Measurements from ENCODE around the gene ATP8B3. TPM values are rescaled to one million over a fixed set of nuclear protein-coding genes. Genes with fewer than 3 reads are reported as not detected.

Gene ATP8B3
- total and polyA plus RNA-seq, 10 of the 15 experiments (the other 5 are each of a cell fraction or from before 2014, with no cell fraction given): 0.13 to 1.7 (median 0.52) TPM

DNA sequence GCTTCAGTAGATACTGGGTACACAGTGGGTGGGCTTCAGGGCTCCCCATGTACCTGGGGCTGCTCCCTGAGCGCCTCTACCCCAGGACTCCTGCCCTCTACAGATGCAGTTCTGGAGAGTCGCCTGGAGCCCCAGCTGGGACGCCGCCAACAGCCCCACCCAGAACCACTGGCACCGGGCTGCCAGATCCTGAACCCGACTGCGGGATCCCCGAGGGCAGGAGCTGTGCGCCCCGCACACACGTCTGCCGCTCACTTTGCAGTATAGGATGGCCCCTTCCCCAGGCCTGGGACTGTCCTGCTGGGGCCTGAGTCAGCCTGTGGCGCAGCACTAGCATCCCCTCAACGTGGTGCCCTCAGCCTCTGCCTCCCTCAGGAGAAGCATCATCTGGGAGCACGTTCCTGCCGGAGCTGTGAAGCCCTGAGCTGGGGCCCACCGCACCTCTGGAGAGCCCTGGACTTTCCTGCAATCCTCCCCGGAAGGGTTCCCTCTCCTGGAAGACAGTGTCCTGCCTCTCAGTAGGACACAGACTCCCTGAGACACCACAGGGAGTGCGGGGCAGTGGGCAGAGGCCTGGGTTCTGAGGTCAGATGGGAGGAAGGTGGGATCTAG lies 32.5 kb upstream of the ATP8B3 start:
- POLR2A ChIA-PET: no interaction called here
- no peak for ATAC-seq
- no peak overlapping the region for H3K4me3 ChIP-seq
- no peaks in the 10 kb centered on the region for H3K27me3 ChIP-seq (replicated peaks in 1 of 2; ENCODE audit: control insufficient read depth in 2 of 2, insufficient read depth in 2 of 2, low read length in 1 of 2)
- RAD21 ChIA-PET (ENCODE audit: unreplicated experiment): no interaction called here
- H3K4me2 ChIP-seq (ENCODE audit: control insufficient read depth, insufficient read depth): no peak overlapping the region
- DNase-seq (ENCODE audit: low read depth, low spot score): no peak
- H3K9me3 ChIP-seq (replicated peaks; ENCODE audit: control insufficient read depth, insufficient read depth, low read length): no peaks in the 10 kb centered on the region
- no peak overlapping the region for H3K9ac ChIP-seq (ENCODE audit: control insufficient read depth, insufficient read depth, low read length)
- FAIRE-seq: no peak
- intact Hi-C loops (cut with micrococcal nuclease; ENCODE audit: unreplicated experiment): no loop called here
- 93% methylated on average over 19 of the region's 19 CpGs for WGBS (ENCODE audit: insufficient coverage, insufficient replicate concordance, low lambda C conversion rate, missing lambda C conversion rate)
- no TSS peak for BruUV-seq (replicated peaks)
- SMC1A ChIA-PET (ENCODE audit: uncharacterized antibody, unreplicated experiment): interaction anchor here (1.0 kb wide), 1 partner anchor 186 kb away, joined by 3 read pairs; no protein-coding TSS in a partner anchor
- no peak overlapping the region for H3K27ac ChIP-seq (ENCODE audit: control insufficient read depth, insufficient read depth)
- TF ChIP-seq TAF1 (IDR thresholded peaks at IDR 0.05; ENCODE audit: borderline replicate concordance, low read depth, low read length): no peak
- peak; percentile 38; the same call in 1 of the 2 replicates for TF ChIP-seq POLR2AphosphoS5 (IDR thresholded peaks at IDR 0.05; ENCODE audit: low read length)
- in situ Hi-C loops (cut with MboI): no loop called here
- peaks cover 3% of the 10 kb centered on the region; the same call in 1 of the 2 replicates for H4K20me1 ChIP-seq (ENCODE audit: control insufficient read depth, insufficient read depth)
- peaks cover 66% of the 10 kb centered on the region for H3K79me2 ChIP-seq (ENCODE audit: control insufficient read depth, insufficient read depth, low read length)
- H3K36me3 ChIP-seq (ENCODE audit: control insufficient read depth in 2 of 2, insufficient read depth in 2 of 2, low read length in 1 of 2): peaks cover 0 to 5% of the 10 kb centered on the region in 2 experiments; a peak in 3 of 4 replicates
- H2AFZ ChIP-seq (ENCODE audit: control insufficient read depth, low read depth, low read length): no peak overlapping the region
- CTCF ChIA-PET: no interaction called here
- H3K4me1 ChIP-seq (ENCODE audit: control insufficient read depth, insufficient read depth, low read length): peaks cover 19% of the 10 kb centered on the region

DNA sequence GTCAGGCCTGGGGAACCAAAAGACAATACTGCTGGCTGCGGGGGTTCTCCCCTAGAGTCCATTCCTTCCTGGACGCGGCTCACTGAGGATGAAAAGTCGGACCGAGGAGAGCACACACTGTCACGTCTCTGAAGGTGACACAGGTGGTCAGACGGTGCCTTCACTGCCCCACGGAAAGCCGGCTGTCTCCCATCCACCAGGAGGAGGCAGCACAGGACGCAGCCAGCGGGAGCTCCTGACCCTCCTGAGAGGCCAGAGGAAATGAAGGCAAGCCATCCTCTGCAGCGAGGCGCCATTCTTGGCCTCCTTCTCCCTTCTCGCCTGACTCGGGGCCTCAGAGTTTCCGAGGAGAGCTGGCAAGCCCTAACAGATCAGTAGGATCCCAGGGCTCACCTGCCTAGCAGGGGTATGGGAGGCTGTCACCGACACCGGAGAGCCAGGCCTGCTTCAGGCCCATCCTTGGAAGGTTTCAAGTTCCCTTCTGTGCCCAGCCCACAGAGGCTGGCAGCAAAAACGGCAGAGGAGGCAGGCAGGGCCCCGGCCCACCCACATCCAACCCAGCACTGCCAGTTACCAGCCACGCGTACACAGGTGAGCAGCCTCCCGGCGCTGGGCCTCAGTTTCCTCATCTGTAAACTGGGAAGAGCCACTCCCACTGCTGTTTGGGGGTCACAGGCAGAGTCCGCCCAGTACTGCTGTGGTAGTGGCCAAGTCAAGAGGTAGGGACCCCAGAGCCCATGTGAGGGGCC lies 31.7 kb upstream of the ATP8B3 start:
- H2AFZ ChIP-seq (ENCODE audit: control insufficient read depth, low read depth, low read length): no peak overlapping the region
- H3K79me2 ChIP-seq (ENCODE audit: control insufficient read depth, insufficient read depth, low read length): peaks cover 67% of the 10 kb centered on the region
- DNase-seq (ENCODE audit: low read depth, low spot score): no peak
- no peak for ATAC-seq
- in situ Hi-C loops (cut with MboI) (no loop called here), intact Hi-C loops (cut with micrococcal nuclease; ENCODE audit: unreplicated experiment) (no loop called here)
- no peak overlapping the region for H3K9ac ChIP-seq (ENCODE audit: control insufficient read depth, insufficient read depth, low read length)
- CTCF ChIA-PET: interaction anchor here (1.2 kb wide), 1 partner anchor 9 kb away, joined by 4 read pairs; no protein-coding TSS in a partner anchor
- 83% methylated on average over 24 of the region's 25 CpGs for WGBS (ENCODE audit: insufficient coverage, insufficient replicate concordance, low lambda C conversion rate, missing lambda C conversion rate)
- BruUV-seq (replicated peaks): no TSS peak
- POLR2A ChIA-PET: no interaction called here
- H3K4me2 ChIP-seq (ENCODE audit: control insufficient read depth, insufficient read depth): no peak overlapping the region
- H3K9me3 ChIP-seq (replicated peaks; ENCODE audit: control insufficient read depth, insufficient read depth, low read length): no peaks in the 10 kb centered on the region
- no peak overlapping the region for H3K27ac ChIP-seq (ENCODE audit: control insufficient read depth, insufficient read depth)
- FAIRE-seq: no peak
- peaks cover 0 to 5% of the 10 kb centered on the region in 2 experiments; a peak in 3 of 4 replicates for H3K36me3 ChIP-seq (ENCODE audit: control insufficient read depth in 2 of 2, insufficient read depth in 2 of 2, low read length in 1 of 2)
- RAD21 ChIA-PET (ENCODE audit: unreplicated experiment): no interaction called here
- H4K20me1 ChIP-seq (ENCODE audit: control insufficient read depth, insufficient read depth): peaks cover 3% of the 10 kb centered on the region; the same call in 1 of the 2 replicates
- SMC1A ChIA-PET (ENCODE audit: uncharacterized antibody, unreplicated experiment): no interaction called here
- H3K27me3 ChIP-seq (replicated peaks in 1 of 2; ENCODE audit: control insufficient read depth in 2 of 2, insufficient read depth in 2 of 2, low read length in 1 of 2): no peaks in the 10 kb centered on the region
- no peak overlapping the region for H3K4me3 ChIP-seq
- H3K4me1 ChIP-seq (ENCODE audit: control insufficient read depth, insufficient read depth, low read length): peaks cover 14% of the 10 kb centered on the region
- TF ChIP-seq, protein P1, sequence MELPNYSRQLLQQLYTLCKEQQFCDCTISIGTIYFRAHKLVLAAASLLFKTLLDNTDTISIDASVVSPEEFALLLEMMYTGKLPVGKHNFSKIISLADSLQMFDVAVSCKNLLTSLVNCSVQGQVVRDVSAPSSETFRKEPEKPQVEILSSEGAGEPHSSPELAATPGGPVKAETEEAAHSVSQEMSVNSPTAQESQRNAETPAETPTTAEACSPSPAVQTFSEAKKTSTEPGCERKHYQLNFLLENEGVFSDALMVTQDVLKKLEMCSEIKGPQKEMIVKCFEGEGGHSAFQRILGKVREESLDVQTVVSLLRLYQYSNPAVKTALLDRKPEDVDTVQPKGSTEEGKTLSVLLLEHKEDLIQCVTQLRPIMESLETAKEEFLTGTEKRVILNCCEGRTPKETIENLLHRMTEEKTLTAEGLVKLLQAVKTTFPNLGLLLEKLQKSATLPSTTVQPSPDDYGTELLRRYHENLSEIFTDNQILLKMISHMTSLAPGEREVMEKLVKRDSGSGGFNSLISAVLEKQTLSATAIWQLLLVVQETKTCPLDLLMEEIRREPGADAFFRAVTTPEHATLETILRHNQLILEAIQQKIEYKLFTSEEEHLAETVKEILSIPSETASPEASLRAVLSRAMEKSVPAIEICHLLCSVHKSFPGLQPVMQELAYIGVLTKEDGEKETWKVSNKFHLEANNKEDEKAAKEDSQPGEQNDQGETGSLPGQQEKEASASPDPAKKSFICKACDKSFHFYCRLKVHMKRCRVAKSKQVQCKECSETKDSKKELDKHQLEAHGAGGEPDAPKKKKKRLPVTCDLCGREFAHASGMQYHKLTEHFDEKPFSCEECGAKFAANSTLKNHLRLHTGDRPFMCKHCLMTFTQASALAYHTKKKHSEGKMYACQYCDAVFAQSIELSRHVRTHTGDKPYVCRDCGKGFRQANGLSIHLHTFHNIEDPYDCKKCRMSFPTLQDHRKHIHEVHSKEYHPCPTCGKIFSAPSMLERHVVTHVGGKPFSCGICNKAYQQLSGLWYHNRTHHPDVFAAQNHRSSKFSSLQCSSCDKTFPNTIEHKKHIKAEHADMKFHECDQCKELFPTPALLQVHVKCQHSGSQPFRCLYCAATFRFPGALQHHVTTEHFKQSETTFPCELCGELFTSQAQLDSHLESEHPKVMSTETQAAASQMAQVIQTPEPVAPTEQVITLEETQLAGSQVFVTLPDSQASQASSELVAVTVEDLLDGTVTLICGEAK (IDR thresholded peaks at IDR 0.05; ENCODE audit: borderline replicate concordance): no peak
- TF ChIP-seq, protein P2, sequence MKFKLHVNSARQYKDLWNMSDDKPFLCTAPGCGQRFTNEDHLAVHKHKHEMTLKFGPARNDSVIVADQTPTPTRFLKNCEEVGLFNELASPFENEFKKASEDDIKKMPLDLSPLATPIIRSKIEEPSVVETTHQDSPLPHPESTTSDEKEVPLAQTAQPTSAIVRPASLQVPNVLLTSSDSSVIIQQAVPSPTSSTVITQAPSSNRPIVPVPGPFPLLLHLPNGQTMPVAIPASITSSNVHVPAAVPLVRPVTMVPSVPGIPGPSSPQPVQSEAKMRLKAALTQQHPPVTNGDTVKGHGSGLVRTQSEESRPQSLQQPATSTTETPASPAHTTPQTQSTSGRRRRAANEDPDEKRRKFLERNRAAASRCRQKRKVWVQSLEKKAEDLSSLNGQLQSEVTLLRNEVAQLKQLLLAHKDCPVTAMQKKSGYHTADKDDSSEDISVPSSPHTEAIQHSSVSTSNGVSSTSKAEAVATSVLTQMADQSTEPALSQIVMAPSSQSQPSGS (IDR thresholded peaks at IDR 0.05; ENCODE audit: low read length): no peak
- TF ChIP-seq SP1 (IDR thresholded peaks at IDR 0.05; ENCODE audit: low read depth, low read length) (no peak), DPF2 (IDR thresholded peaks at IDR 0.05) (no peak), ZNF384 (IDR thresholded peaks at IDR 0.05; ENCODE audit: borderline replicate concordance, low read depth, low read length) (no peak), POLR2A (IDR thresholded peaks at IDR 0.05; ENCODE audit: low read depth, low read length) (peak; percentile 44; the same call in 1 of the 2 replicates), POLR2AphosphoS5 (IDR thresholded peaks at IDR 0.05; ENCODE audit: low read length) (peak; percentile 49; the same call in 1 of the 2 replicates)

All from GM12878 (cell line).